GM04504 (cell line): ENCODE measurements around the gene PPP4R1.
A peak's percentile ranks its signal among the peaks of the same experiment; 100 is the strongest.

Source experiments
- DNase-seq: peaks from one replicate; pipeline ENCODE4 v3.0.0-alpha.2; 2012; ENCODE audit warnings: low read depth

PPP4R1 gene

GRCh38 chr18:9594823-9595596 is 19.3 kb downstream of the PPP4R1 start:
- no peak for DNase-seq

GRCh38 chr18:9587924-9588323 is 26.4 kb downstream of the PPP4R1 start:
- no peak for DNase-seq

- no peak for DNase-seq
Measured at GRCh38 chr18:9586814-9587213, 27.5 kb downstream of the PPP4R1 start.

- DNase-seq, result no peak
Measured at GRCh38 chr18:9581667-9582066, 32.7 kb downstream of the PPP4R1 start.

GRCh38 chr18:9578306-9578705 is 36.1 kb downstream of the PPP4R1 start:
- DNase-seq, result no peak

GRCh38 chr18:9577361-9577760 is 37.0 kb downstream of the PPP4R1 start:
- no peak for DNase-seq

GRCh38 chr18:9575558-9575957 is 38.8 kb downstream of the PPP4R1 start:
- peak; percentile 59 for DNase-seq

- no peak for DNase-seq
Measured at GRCh38 chr18:9574473-9575115, 39.8 kb downstream of the PPP4R1 start.

- DNase-seq, result no peak
Measured at GRCh38 chr18:9571546-9571945, 42.8 kb downstream of the PPP4R1 start.

GRCh38 chr18:9570255-9570654 is 44.1 kb downstream of the PPP4R1 start:
- DNase-seq, result no peak

- DNase-seq, result no peak
Measured at GRCh38 chr18:9569178-9569577, 45.2 kb downstream of the PPP4R1 start.

GRCh38 chr18:9568186-9568585 is 46.2 kb downstream of the PPP4R1 start:
- DNase-seq, result no peak

- no peak for DNase-seq
Measured at GRCh38 chr18:9565407-9565806, 49.0 kb downstream of the PPP4R1 start.

GRCh38 chr18:9563331-9563730 is 51.0 kb downstream of the PPP4R1 start:
- DNase-seq, result no peak

- DNase-seq, result no peak
Measured at GRCh38 chr18:9562584-9562983, 51.8 kb downstream of the PPP4R1 start.

- no peak for DNase-seq
Measured at GRCh38 chr18:9561759-9562158, 52.6 kb downstream of the PPP4R1 start.

GRCh38 chr18:9559253-9559652 is 55.1 kb downstream of the PPP4R1 start:
- no peak for DNase-seq

GRCh38 chr18:9558387-9559064 is 55.8 kb downstream of the PPP4R1 start:
- no peak for DNase-seq

GRCh38 chr18:9557250-9557943 is 57.0 kb downstream of the PPP4R1 start:
- DNase-seq, result no peak

GRCh38 chr18:9552616-9553015 is 61.7 kb downstream of the PPP4R1 start:
- DNase-seq, result no peak

GRCh38 chr18:9552191-9552590 is 62.2 kb downstream of the PPP4R1 start:
- DNase-seq, result no peak

- DNase-seq, result no peak
Measured at GRCh38 chr18:9550429-9550828, 63.9 kb downstream of the PPP4R1 start.

GRCh38 chr18:9549405-9549804 is 65.0 kb downstream of the PPP4R1 start:
- no peak for DNase-seq
